CD14-positive monocyte (primary cell): ENCODE results near the gene SLC1A2. TPM values are rescaled to one million over a fixed set of nuclear protein-coding genes. Genes with fewer than 3 reads are reported as not detected.
A peak's percentile ranks its signal among the peaks of the same experiment; 100 is the strongest.

ENCODE experiments used
- DNase-seq, 3 donors: peaks; one replicate each; pipeline ENCODE4 v3.0.0-alpha.2; 2011 to 2022
- H2AFZ ChIP-seq: 2 replicates; pipeline ENCODE4 v1.6.0; 2012; ENCODE audit warnings: mild to moderate bottlenecking, low read depth, low read length, inconsistent platforms; ENCODE audit not compliant: insufficient read depth, poor library complexity, severe bottlenecking
- H3K27ac ChIP-seq, 2 donors: 1 replicate in 1 of 2; 2 replicates in 1 of 2; pipeline ENCODE4 v1.5.1; 2012 to 2013; ENCODE audit warnings: low read length in 2 of 2, control low read depth in 1 of 2, inconsistent platforms in 1 of 2, low read depth in 1 of 2, mild to moderate bottlenecking in 1 of 2
- H3K27me3 ChIP-seq, 2 donors: one replicate each; pipeline versions ENCODE4 v1.6.0 to v1.6.1; 2011 to 2013; ENCODE audit warnings: low read length in 2 of 2; ENCODE audit not compliant: control insufficient read depth in 2 of 2, insufficient read depth in 2 of 2
- H3K36me3 ChIP-seq, 2 donors: replicated peaks in 1 of 2; 1 replicate in 1 of 2; 2 replicates in 1 of 2; pipeline versions ENCODE4 v1.5.1 to v1.6.1; 2012 to 2013; ENCODE audit warnings: low read length in 2 of 2, control low read depth in 1 of 2, inconsistent platforms in 1 of 2, mild to moderate bottlenecking in 1 of 2; ENCODE audit not compliant: insufficient read depth in 2 of 2, control insufficient read depth in 1 of 2
- H3K4me1 ChIP-seq, 2 donors: 1 replicate in 1 of 2; 2 replicates in 1 of 2; pipeline versions ENCODE4 v1.5.1 to v1.6.1; 2012 to 2013; ENCODE audit warnings: low read length in 2 of 2, control low read depth in 1 of 2, inconsistent platforms in 1 of 2, mild to moderate bottlenecking in 1 of 2, moderate library complexity in 1 of 2; ENCODE audit not compliant: insufficient read depth in 2 of 2, control insufficient read depth in 1 of 2
- H3K4me2 ChIP-seq: replicated peaks from 2 replicates; pipeline ENCODE3; 2012; ENCODE audit warnings: low read length, moderate library complexity, mild to moderate bottlenecking; ENCODE audit not compliant: poor library complexity, severe bottlenecking; ENCODE audit errors: extremely low read depth
- H3K4me3 ChIP-seq, 3 experiments: fragments of 200-600 bp in 1 of 3; sonication (generic) in 1 of 3; replicated peaks in 1 of 3; 1 replicate in 2 of 3; 2 replicates in 1 of 3; pipeline ENCODE4 v1.5.1; 2011 to 2013; ENCODE audit warnings: low read length in 3 of 3, mild to moderate bottlenecking in 3 of 3, control low read depth in 2 of 3, low read depth in 2 of 3, inconsistent platforms in 1 of 3, moderate library complexity in 1 of 3
- H3K79me2 ChIP-seq: 2 replicates; pipeline ENCODE4 v1.6.0; 2012; ENCODE audit warnings: mild to moderate bottlenecking, control low read depth, inconsistent platforms, low read length, moderate library complexity; ENCODE audit not compliant: insufficient read depth
- H3K9ac ChIP-seq: 2 replicates; pipeline ENCODE4 v1.6.0; 2017; ENCODE audit warnings: low read length, mild to moderate bottlenecking; ENCODE audit not compliant: insufficient read depth, poor library complexity, severe bottlenecking
- H3K9me3 ChIP-seq, 2 donors: replicated peaks in 1 of 2; 1 replicate in 1 of 2; 2 replicates in 1 of 2; pipeline versions ENCODE4 v1.5.1 to v1.6.1; 2012 to 2013; ENCODE audit warnings: low read length in 2 of 2, control low read depth in 1 of 2; ENCODE audit not compliant: control insufficient read depth in 1 of 2, insufficient read depth in 1 of 2
- H4K20me1 ChIP-seq: 2 replicates; pipeline ENCODE4 v1.6.0; 2012; ENCODE audit warnings: mild to moderate bottlenecking, low read length, control low read depth, moderate library complexity; ENCODE audit not compliant: insufficient read depth
- H3K27ac Mint-ChIP-seq, 7 donors: one replicate each; pipeline ENCODE4 v1.8.0; 2020; ENCODE audit warnings: mild to moderate bottlenecking in 7 of 7, mixed read lengths in 7 of 7, moderate library complexity in 6 of 7, inconsistent platforms in 2 of 7
- H3K27me3 Mint-ChIP-seq, 3 donors: one replicate each; pipeline ENCODE4 v1.8.0; 2021 to 2022; ENCODE audit warnings: low read depth in 3 of 3, mild to moderate bottlenecking in 3 of 3, mixed read lengths in 3 of 3, moderate library complexity in 3 of 3, inconsistent platforms in 1 of 3
- H3K36me3 Mint-ChIP-seq, 2 donors: one replicate each; pipeline ENCODE4 v1.8.0; 2020; ENCODE audit warnings: mixed read lengths in 2 of 2, inconsistent platforms in 1 of 2, mild to moderate bottlenecking in 1 of 2
- H3K4me1 Mint-ChIP-seq: one replicate; pipeline ENCODE4 v1.8.0; 2020; ENCODE audit warnings: mild to moderate bottlenecking, mixed read lengths
- H3K4me3 Mint-ChIP-seq, 2 donors: one replicate each; pipeline ENCODE4 v1.8.0; 2020; ENCODE audit warnings: mild to moderate bottlenecking in 2 of 2, mixed read lengths in 2 of 2, moderate library complexity in 1 of 2
- H3K9me3 Mint-ChIP-seq, 7 donors: one replicate each; pipeline ENCODE4 v1.8.0; 2020 to 2022; ENCODE audit warnings: mixed read lengths in 7 of 7, mild to moderate bottlenecking in 6 of 7, moderate library complexity in 6 of 7, inconsistent platforms in 2 of 7
- WGBS: methylation state at CpG from one replicate; pipeline ENCODE4 v1.1.5; 2013; ENCODE audit warnings: missing lambda C conversion rate; ENCODE audit not compliant: insufficient coverage; 5-methylcytosine and 5-hydroxymethylcytosine counted together
- intact Hi-C, 2 donors: fragments of 100-400 bp; cut with micrococcal nuclease; formaldehyde crosslinking; loops; one replicate each; pipeline versions ENCODE4 v1.15.0 to v1.15.1; 2023
- polyA plus RNA-seq, 3 donors: library from polyadenylated mRNA; depleted of rRNA in 1 of 3; unstranded in 2 of 3; stranded (reverse) in 1 of 3; fragments of 300-500 nt in 2 of 3; fragments of >200 nt in 1 of 3; fragmentation: Illumina TruSeq in 2 of 3; gene quantifications; 1 replicate in 2 of 3; 2 replicates in 1 of 3; pipeline ENCODE4 v1.2.3, GENCODE V29; 2012 to 2021
- TF ChIP-seq, protein P1 (sequence below): fragments of 200-600 bp; IDR thresholded peaks from one replicate; pipeline ENCODE4 v1.8.0; 2022; ENCODE audit warnings: antibody characterized with exemption, mild to moderate bottlenecking

SLC1A2 gene
- polyA plus RNA-seq, 3 donors: 0.07 TPM; not detected in 2

DNA sequence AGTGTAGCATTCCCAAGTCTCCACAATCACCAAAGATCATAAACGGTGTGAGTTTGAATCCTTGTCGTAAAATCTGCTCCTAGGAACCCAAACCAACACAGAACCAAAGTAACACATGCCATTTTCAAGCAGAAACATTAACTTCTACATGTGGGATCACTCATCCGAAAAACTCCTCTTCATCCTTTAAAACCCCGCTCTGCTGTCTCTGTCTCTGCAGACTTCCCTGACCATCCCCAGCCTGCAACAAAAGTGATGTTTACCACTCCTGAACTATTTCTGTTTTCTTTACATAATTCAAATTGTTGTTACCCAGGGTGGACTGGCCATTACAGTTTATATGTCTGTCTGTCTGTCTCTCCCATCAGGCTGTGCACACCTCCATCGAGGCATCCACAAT is 54.0 kb downstream of the SLC1A2 start:
- H3K4me3 ChIP-seq: no peak overlapping the region
- WGBS: 95% methylated on average over 5 of the region's 5 CpGs
- H3K36me3 ChIP-seq: no peaks in the 10 kb centered on the region
- DNase-seq: no peak
- H2AFZ ChIP-seq: no peak overlapping the region
- no peaks in the 10 kb centered on the region for H4K20me1 ChIP-seq
- H3K9me3 ChIP-seq: peaks cover 0 to 4% of the 10 kb centered on the region in 2 donors
- no peaks in the 10 kb centered on the region for H3K79me2 ChIP-seq
- H3K4me1 ChIP-seq: no peaks in the 10 kb centered on the region
- Mint-ChIP-seq H3K36me3 (no peaks in the 10 kb centered on the region), H3K4me3 (no peak overlapping the region), H3K4me1 (peaks cover 4% of the 10 kb centered on the region), H3K27me3 (peaks cover 0 to 3% (median 1%) of the 10 kb centered on the region in 3 donors), H3K9me3 (peaks cover 0 to 8% (median 4%) of the 10 kb centered on the region in 7 donors), H3K27ac (no peak overlapping the region)
- intact Hi-C loops: loop anchor here in 1 of 2 donors (10.0 kb wide), 1 partner anchor 91 kb away; no protein-coding TSS in a partner anchor
- TF ChIP-seq, protein P1, sequence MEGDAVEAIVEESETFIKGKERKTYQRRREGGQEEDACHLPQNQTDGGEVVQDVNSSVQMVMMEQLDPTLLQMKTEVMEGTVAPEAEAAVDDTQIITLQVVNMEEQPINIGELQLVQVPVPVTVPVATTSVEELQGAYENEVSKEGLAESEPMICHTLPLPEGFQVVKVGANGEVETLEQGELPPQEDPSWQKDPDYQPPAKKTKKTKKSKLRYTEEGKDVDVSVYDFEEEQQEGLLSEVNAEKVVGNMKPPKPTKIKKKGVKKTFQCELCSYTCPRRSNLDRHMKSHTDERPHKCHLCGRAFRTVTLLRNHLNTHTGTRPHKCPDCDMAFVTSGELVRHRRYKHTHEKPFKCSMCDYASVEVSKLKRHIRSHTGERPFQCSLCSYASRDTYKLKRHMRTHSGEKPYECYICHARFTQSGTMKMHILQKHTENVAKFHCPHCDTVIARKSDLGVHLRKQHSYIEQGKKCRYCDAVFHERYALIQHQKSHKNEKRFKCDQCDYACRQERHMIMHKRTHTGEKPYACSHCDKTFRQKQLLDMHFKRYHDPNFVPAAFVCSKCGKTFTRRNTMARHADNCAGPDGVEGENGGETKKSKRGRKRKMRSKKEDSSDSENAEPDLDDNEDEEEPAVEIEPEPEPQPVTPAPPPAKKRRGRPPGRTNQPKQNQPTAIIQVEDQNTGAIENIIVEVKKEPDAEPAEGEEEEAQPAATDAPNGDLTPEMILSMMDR: no peak
- H3K9ac ChIP-seq: no peak overlapping the region
- H3K27me3 ChIP-seq: no peaks in the 10 kb centered on the region
- no peak overlapping the region for H3K4me2 ChIP-seq
- H3K27ac ChIP-seq: no peak overlapping the region

DNA sequence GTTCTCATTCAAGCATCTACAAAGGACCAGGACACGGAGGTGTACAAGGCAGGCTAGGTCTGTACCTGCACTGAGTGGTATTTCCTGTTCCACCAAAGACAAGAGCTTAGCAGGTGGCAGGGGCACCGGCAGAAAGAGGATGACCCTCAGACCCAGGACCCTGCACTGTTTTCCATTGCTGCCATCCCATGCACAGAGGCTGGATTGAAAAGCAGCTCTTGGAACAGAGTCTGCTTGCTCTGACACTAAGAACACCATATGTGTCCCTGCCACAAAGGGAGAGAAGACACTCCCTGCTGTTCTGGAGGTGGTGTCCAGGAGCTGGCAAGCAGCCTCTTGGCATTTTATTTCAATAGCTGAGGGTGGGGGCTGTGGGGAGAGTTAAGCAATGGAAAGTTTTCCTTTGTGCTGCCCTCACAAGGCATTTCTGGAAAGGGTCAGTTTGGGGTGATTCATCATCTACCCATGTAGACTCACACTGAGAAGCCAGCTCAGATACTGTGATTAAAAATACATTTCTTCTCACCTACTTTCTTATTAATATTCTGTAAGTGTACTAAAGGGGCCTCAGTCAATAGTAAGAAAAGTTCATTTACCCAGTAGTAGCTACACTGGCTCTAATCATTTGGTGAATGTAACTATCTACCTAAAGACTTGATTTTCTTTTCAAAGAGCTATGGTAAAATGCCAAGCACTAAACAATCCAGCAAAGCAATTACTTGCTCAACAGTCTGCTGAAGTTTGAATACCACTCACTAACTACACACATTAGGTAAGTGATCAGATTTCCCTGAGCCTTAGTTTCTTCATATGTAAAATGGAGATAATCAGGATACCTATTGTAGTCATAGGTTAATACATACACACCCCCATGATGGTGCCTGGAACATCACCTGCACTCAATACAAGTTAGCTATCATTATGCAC is 55.2 kb downstream of the SLC1A2 start:
- no peak overlapping the region for H3K27ac ChIP-seq
- Mint-ChIP-seq H3K9me3 (peaks cover 0 to 8% (median 4%) of the 10 kb centered on the region in 7 donors), H3K27ac (peak overlapping the region in 1 of 7 donors; percentile 68), H3K36me3 (no peaks in the 10 kb centered on the region), H3K27me3 (peaks cover 0 to 3% (median 1%) of the 10 kb centered on the region in 3 donors), H3K4me3 (no peak overlapping the region), H3K4me1 (peaks cover 4% of the 10 kb centered on the region)
- intact Hi-C loops: loop anchor here in 1 of 2 donors (10.0 kb wide), 1 partner anchor 89 kb away; no protein-coding TSS in a partner anchor
- peaks cover 0 to 4% of the 10 kb centered on the region in 2 donors for H3K9me3 ChIP-seq
- H3K4me3 ChIP-seq: no peak overlapping the region
- H3K9ac ChIP-seq: no peak overlapping the region
- H3K4me2 ChIP-seq: no peak overlapping the region
- WGBS: 83% methylated on average over 2 of the region's 2 CpGs
- H3K4me1 ChIP-seq: no peaks in the 10 kb centered on the region
- DNase-seq: peak in 1 of 3 donors; percentile 28
- H3K36me3 ChIP-seq: no peaks in the 10 kb centered on the region
- H3K79me2 ChIP-seq: no peaks in the 10 kb centered on the region
- no peak overlapping the region for H2AFZ ChIP-seq
- TF ChIP-seq, protein P1: no peak
- no peaks in the 10 kb centered on the region for H3K27me3 ChIP-seq
- H4K20me1 ChIP-seq: no peaks in the 10 kb centered on the region
